Right lobe of liver (tissue), 4 donors: ENCODE data around the gene GDPD5.

Experiments
- POLR2A ChIP-seq: fragments of 450-650 bp; IDR thresholded peaks from one replicate; pipeline ENCODE4 v1.6.1; 2017; ENCODE audit warnings: antibody characterized with exemption, mild to moderate bottlenecking
- TF ChIP-seq, protein P1 (sequence below), 4 donors: fragments of 200-600 bp in 3 of 4; fragments of 450-650 bp in 1 of 4; IDR thresholded peaks; one replicate each; pipeline versions ENCODE4 v1.5.1 to v1.8.0; 2016 to 2022; ENCODE audit warnings: antibody characterized with exemption in 4 of 4, mild to moderate bottlenecking in 2 of 4
- donor health status: DM: no; HTN: no; CAD: no.
- donor health status: DM: no; HTN: no; CAD: no.
- donor health status: DM: no; HTN: yes; CAD: no.

DNA sequence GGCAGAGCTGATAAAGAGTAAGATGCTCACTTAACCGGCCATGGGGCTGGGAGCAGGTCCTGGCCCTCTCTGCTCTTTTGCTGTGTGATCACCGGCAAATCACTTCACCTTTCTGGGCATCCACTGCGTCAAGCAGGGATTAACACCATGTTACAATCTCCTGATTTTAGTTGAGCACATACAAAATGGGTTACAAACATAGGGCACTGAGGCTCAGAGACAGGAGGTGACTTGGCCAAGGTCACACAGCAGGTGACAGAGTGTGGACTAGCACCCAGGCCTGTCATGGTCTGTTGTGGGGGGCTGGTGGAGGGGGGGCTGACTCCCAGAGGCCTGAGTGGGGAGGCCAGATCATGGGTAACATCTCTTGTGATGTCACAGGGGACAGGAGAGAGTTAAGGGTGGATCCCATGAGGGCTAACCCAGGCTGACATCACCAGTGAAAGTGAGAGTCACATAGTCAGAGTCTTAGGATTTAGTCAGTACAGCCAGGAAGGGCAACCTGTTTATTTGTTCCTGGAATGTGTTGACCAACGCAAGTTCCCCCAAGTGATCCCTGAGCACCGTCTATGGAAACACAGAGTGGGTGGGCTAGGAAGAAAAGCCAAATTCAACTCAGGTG is 27.8 kb downstream of the GDPD5 start:
- TF ChIP-seq, protein P1, sequence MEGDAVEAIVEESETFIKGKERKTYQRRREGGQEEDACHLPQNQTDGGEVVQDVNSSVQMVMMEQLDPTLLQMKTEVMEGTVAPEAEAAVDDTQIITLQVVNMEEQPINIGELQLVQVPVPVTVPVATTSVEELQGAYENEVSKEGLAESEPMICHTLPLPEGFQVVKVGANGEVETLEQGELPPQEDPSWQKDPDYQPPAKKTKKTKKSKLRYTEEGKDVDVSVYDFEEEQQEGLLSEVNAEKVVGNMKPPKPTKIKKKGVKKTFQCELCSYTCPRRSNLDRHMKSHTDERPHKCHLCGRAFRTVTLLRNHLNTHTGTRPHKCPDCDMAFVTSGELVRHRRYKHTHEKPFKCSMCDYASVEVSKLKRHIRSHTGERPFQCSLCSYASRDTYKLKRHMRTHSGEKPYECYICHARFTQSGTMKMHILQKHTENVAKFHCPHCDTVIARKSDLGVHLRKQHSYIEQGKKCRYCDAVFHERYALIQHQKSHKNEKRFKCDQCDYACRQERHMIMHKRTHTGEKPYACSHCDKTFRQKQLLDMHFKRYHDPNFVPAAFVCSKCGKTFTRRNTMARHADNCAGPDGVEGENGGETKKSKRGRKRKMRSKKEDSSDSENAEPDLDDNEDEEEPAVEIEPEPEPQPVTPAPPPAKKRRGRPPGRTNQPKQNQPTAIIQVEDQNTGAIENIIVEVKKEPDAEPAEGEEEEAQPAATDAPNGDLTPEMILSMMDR (IDR thresholded peaks at IDR 0.05): no peak
- no peak for TF ChIP-seq POLR2A
